SK-N-DZ (cell line): Measurements from ENCODE around the gene KCNK4.

Source experiments
- DNase-seq: peaks from one replicate; pipeline ENCODE4 v3.0.0-alpha.2; 2015; ENCODE audit warnings: low spot score
- small RNA-seq, 2 experiments: library from RNA; depleted of rRNA; stranded (forward); fragments of <200 nt; gene quantifications; one replicate each; pipeline ENCODE3, GENCODE V24; 2014

The KCNK4 gene

GRCh38 chr11:64343767-64344559 lies 52.9 kb downstream of the KCNK4 start:
- no peak for DNase-seq

- DNase-seq, result no peak
These were observed 53.7 kb downstream of the KCNK4 start for GRCh38 chr11:64344787-64345186.

DNA sequence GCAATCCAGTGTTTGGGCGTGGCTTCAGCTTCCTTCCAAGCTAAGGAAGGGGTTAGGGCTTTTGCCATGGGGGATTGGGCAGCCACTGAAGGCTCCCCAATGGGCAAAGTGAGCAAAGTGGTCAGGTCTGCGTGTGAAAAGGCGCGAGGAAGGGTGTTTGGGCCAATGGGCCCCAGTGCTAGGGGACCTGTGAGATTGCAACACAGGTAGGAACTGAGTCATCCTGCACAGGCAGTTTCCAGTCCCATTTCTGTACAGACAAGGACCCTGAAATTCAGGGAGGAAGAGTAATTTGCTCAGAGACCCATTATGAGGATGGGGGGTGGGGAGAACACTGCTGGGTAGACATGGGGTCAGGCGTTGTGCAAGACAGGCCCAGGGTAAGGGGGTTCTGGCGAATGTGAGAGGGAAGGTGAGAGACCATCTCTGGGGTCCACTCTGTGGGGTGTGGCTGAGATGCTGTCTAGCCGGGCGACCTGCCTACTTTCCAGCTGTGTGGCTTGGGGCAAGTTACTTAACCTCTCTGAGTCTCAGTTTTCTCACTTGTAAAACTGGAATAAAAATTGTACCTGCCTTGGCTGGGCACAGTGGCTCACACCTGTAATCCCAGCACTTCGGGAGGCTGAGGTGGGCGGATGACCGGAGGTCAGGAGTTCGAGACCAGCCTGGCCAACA lies 56.2 kb downstream of the KCNK4 start:
- no peak for DNase-seq

GRCh38 chr11:64348383-64349024 lies 57.4 kb downstream of the KCNK4 start:
- no peak for DNase-seq

DNA sequence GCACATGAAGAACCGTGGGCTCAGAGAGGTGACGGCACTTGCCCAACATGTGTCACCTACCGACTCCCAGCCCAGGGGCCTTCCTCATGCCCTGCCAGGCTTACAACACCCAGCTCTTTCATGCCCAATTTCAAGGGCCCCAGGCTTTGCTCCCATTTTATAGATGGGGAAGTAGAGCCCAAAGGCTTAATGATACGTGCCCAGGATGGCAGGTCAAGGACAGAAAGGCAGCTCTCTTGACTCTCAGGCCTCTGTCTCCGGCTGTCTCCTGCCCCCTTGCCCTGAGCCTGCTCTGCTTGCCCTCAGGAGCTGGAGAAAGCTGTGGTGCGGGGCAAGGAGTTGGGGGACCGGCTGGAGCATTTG lies 57.9 kb downstream of the KCNK4 start:
- no peak for DNase-seq

GRCh38 chr11:64349404-64349803 lies 58.3 kb downstream of the KCNK4 start:
- DNase-seq, result no peak

Small RNAs within 50 kb of the gene (small RNA-seq; reads per million reads assigned to genes)
- gene MIR7155 (0 reads per million in 2 experiments), gene RF00019 (0 reads per million in 2 experiments)
